Suprapubic skin (tissue), 4 donors: ENCODE data around the gene MAGED1. TPM values are rescaled to one million over a fixed set of nuclear protein-coding genes. Genes with fewer than 3 reads are reported as not detected.
A peak's percentile ranks its signal among the peaks of the same experiment; 100 is the strongest.

Source experiments
- DNase-seq, 2 donors: peaks; one replicate each; pipeline ENCODE4 v3.0.0-alpha.2; 2019; ENCODE audit warnings: low spot score in 2 of 2
- H3K27ac ChIP-seq: fragments of 200-600 bp; sonication (generic); one replicate; pipeline ENCODE4 v1.5.1; 2019
- H3K27me3 ChIP-seq: fragments of 200-600 bp; sonication (generic); one replicate; pipeline ENCODE4 v1.5.1; 2019
- H3K36me3 ChIP-seq: fragments of 200-600 bp; sonication (generic); one replicate; pipeline ENCODE4 v1.5.1; 2019
- H3K4me1 ChIP-seq: fragments of 200-600 bp; sonication (generic); one replicate; pipeline ENCODE4 v1.5.1; 2019
- H3K4me3 ChIP-seq: fragments of 200-600 bp; sonication (generic); one replicate; pipeline ENCODE4 v1.5.1; 2019; ENCODE audit warnings: mild to moderate bottlenecking
- H3K9me3 ChIP-seq: fragments of 200-600 bp; sonication (generic); one replicate; pipeline ENCODE4 v1.5.1; 2019
- EP300 ChIP-seq: sonication (generic); formaldehyde crosslinking; IDR thresholded peaks from one replicate; pipeline ENCODE4 v1.6.1; 2017; ENCODE audit warnings: antibody characterized with exemption
- POLR2A ChIP-seq, 2 donors: fragments of 450-650 bp; IDR thresholded peaks; one replicate each; pipeline ENCODE4 v1.6.1; 2017; ENCODE audit warnings: antibody characterized with exemption in 2 of 2, mild to moderate bottlenecking in 2 of 2, moderate library complexity in 2 of 2
- POLR2AphosphoS5 ChIP-seq, 3 donors: sonication (generic); formaldehyde crosslinking; IDR thresholded peaks; one replicate each; pipeline ENCODE4 v1.6.1; 2017; ENCODE audit warnings: antibody characterized with exemption in 3 of 3
- WGBS: methylation state at CpG from one replicate; pipeline ENCODE4 v1.1.5; 2018; 5-methylcytosine and 5-hydroxymethylcytosine counted together
- total RNA-seq, 4 donors: library from RNA; depleted of rRNA; stranded (reverse); fragments of >200 nt; gene quantifications; one replicate each; pipeline ENCODE4 v1.1.0, GENCODE V29; 2016
- TF ChIP-seq, protein P1 (sequence below), 2 donors: fragments of 200-600 bp in 1 of 2; fragments of 450-650 bp in 1 of 2; sonication (generic) in 1 of 2; IDR thresholded peaks; one replicate each; pipeline ENCODE4 v1.5.1; 2016 to 2019; ENCODE audit warnings: antibody characterized with exemption in 2 of 2, mild to moderate bottlenecking in 1 of 2, moderate library complexity in 1 of 2

The MAGED1 gene
- total RNA-seq, 4 donors from 2014 or later, result 35.0 to 44.1 (median 39.1) TPM

DNA sequence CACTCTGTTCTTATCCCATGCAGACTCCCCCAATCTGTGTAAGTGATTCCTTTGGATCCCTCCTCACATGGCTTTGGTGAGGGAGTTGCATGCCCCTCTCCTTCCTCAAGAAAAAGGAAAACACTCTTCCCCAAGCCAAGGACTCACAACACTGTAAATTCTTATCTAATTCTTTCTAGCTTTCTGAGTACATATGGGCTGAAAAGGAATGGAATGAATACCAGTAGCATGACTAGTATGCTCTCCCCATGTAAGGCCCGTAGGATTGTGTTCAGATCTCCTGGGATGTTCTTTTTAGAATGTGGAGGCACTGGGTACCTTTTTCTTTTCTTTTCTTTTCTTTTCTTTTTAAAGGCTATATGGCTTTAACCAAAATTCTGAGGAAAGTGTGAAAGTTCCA, 17.0 kb upstream of the MAGED1 start:
- Histone ChIP-seq H3K27me3 (no peaks in the 10 kb centered on the region), H3K4me1 (no peaks in the 10 kb centered on the region), H3K27ac (no peak overlapping the region), H3K9me3 (no peaks in the 10 kb centered on the region), H3K36me3 (no peaks in the 10 kb centered on the region), H3K4me3 (no peak overlapping the region)
- DNase-seq, result no peak
- WGBS, result 68% methylated on average over 1 of the region's 1 CpG
- TF ChIP-seq, protein P1, sequence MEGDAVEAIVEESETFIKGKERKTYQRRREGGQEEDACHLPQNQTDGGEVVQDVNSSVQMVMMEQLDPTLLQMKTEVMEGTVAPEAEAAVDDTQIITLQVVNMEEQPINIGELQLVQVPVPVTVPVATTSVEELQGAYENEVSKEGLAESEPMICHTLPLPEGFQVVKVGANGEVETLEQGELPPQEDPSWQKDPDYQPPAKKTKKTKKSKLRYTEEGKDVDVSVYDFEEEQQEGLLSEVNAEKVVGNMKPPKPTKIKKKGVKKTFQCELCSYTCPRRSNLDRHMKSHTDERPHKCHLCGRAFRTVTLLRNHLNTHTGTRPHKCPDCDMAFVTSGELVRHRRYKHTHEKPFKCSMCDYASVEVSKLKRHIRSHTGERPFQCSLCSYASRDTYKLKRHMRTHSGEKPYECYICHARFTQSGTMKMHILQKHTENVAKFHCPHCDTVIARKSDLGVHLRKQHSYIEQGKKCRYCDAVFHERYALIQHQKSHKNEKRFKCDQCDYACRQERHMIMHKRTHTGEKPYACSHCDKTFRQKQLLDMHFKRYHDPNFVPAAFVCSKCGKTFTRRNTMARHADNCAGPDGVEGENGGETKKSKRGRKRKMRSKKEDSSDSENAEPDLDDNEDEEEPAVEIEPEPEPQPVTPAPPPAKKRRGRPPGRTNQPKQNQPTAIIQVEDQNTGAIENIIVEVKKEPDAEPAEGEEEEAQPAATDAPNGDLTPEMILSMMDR (IDR thresholded peaks at IDR 0.05), result no peak
- no peak for TF ChIP-seq POLR2A (IDR thresholded peaks at IDR 0.05)
- no peak for TF ChIP-seq POLR2AphosphoS5 (IDR thresholded peaks at IDR 0.05)
- no peak for TF ChIP-seq EP300

DNA sequence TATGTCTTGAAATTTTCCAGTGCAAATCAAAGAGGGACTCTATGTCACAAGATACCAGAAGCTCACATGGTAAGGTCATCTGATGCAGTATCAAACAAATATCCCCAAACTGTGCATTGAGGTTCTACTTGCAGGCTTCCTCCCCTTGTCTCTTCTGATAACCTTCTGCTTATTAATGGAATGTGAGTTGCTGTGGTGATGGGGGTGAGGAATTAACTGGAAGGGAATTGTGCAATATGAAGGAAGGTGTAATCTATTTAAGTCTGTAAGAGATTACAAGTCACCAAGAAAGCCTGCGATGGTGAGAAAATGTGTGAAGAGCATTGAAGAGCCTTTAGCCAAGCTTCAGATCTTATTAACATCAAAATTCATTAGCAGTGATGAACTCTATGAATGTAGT, 15.4 kb upstream of the MAGED1 start:
- H3K36me3 ChIP-seq, result no peaks in the 10 kb centered on the region
- no peak overlapping the region for H3K27ac ChIP-seq
- TF ChIP-seq, protein P1 (IDR thresholded peaks at IDR 0.05), result no peak
- no peak for DNase-seq
- WGBS, result 100% methylated on average over 1 of the region's 1 CpG
- no peaks in the 10 kb centered on the region for H3K27me3 ChIP-seq
- no peaks in the 10 kb centered on the region for H3K9me3 ChIP-seq
- H3K4me1 ChIP-seq, result no peaks in the 10 kb centered on the region
- H3K4me3 ChIP-seq, result no peak overlapping the region

DNA sequence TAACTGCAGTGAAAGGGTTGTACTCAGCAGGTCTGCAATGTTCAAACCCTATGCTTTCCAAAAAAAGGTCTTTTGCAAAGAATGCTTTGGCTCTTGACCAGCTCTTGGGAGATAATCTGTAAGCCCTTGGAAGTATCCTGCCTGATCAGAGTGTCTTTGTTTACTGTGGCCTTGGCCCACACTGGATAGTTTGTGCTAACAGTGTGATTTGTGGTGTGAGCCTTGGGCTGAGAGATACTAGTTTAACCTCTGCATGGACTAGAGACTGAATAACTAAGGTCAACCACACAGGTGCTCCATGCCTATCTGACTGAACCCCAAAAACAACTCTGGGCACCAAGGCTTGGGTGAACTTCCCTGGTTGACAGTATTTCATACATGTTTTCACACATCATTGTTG, 3.6 kb upstream of the MAGED1 start:
- no peak for DNase-seq
- TF ChIP-seq EP300 (no peak), POLR2A (IDR thresholded peaks at IDR 0.05) (no peak), POLR2AphosphoS5 (IDR thresholded peaks at IDR 0.05) (no peak)
- TF ChIP-seq, protein P1 (IDR thresholded peaks at IDR 0.05), result no peak
- no peak overlapping the region for H3K4me3 ChIP-seq
- H3K9me3 ChIP-seq, result no peaks in the 10 kb centered on the region
- no peak overlapping the region for H3K27ac ChIP-seq
- H3K27me3 ChIP-seq, result no peaks in the 10 kb centered on the region
- peaks cover 13% of the 10 kb centered on the region for H3K4me1 ChIP-seq
- no peaks in the 10 kb centered on the region for H3K36me3 ChIP-seq

DNA sequence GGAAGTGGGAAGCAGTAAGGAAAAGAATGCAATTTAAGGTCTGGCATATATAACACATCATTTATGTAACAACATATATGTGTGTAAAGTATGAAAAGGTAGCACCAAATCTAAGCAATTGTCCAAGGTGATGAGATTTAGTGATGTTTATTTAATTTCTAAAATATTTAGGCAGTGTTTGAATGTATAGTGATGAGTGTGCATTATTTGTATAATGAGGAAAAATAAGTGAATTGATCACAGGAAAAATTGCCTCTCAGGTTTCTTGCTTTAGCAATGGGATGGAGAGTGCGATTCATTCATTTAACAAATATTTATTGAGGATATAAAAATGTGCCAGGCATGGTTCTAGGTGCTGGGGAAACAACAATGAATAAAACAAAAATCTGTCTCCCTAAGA, 2.2 kb upstream of the MAGED1 start:
- 85% methylated on average over 1 of the region's 1 CpG for WGBS
- DNase-seq, result no peak
- TF ChIP-seq POLR2AphosphoS5 (IDR thresholded peaks at IDR 0.05), result no peak
- TF ChIP-seq POLR2A (IDR thresholded peaks at IDR 0.05), result no peak
- TF ChIP-seq, protein P1 (IDR thresholded peaks at IDR 0.05), result no peak
- TF ChIP-seq EP300, result no peak
- Histone ChIP-seq H3K27ac (no peak overlapping the region), H3K36me3 (no peaks in the 10 kb centered on the region), H3K27me3 (no peaks in the 10 kb centered on the region), H3K4me1 (peaks cover 19% of the 10 kb centered on the region), H3K9me3 (no peaks in the 10 kb centered on the region), H3K4me3 (no peak overlapping the region)

DNA sequence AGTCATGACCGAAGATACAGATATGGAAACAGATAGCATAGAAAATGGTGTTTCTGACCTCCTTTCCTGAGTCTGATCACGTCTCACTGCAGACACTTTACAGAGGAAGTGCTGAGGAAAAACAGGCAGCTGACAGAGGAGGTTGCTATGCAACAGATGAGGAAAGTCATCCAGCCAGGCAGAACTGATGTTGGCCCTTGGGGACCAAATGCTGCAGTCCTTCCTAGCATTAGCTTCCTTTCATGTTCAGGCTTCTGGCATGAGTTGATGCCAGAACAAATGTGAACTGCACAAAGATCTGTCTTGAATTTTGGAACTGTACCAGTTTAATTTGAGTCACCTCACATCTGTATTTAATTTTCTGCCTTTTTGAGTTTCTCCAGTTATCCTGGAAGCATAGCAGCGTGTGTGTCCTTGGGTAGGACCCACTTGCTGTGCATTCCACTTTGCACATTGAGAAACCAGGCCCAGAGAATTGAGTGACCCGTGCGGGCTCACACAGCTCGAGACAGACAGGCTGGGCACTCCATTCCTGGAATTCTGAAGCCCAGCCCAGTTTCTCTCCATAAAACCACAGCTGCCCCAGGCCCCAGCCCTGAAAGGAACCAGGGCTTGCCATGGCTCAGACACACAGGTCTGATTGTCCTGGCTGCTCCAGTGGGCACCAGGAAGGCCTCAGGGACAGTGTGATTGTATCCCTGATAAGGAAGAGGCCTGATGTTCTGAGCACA, 1.4 kb upstream of the MAGED1 start:
- peaks cover 19% of the 10 kb centered on the region for H3K4me1 ChIP-seq
- WGBS, result 39% methylated on average over 6 of the region's 6 CpGs
- H3K9me3 ChIP-seq, result no peaks in the 10 kb centered on the region
- H3K4me3 ChIP-seq, result no peak overlapping the region
- DNase-seq, result peak in 1 of 2 donors; percentile 73
- TF ChIP-seq POLR2A (IDR thresholded peaks at IDR 0.05), result no peak
- TF ChIP-seq, protein P1 (IDR thresholded peaks at IDR 0.05), result no peak
- no peak for TF ChIP-seq EP300
- H3K27me3 ChIP-seq, result no peaks in the 10 kb centered on the region
- H3K27ac ChIP-seq, result no peak overlapping the region
- H3K36me3 ChIP-seq, result peaks cover 2% of the 10 kb centered on the region
